H9 (cell line): ENCODE data around the gene NPS. TPM values are rescaled to one million over a fixed set of nuclear protein-coding genes. Genes with fewer than 3 reads are reported as not detected.

Source experiments
- DNase-seq: peaks from one replicate; pipeline ENCODE4 v3.0.0-alpha.2; 2017
- H2AFZ ChIP-seq: one replicate; pipeline ENCODE4 v1.6.1; 2013; ENCODE audit warnings: mild to moderate bottlenecking, low read length, control low read depth, moderate library complexity
- H2AK5ac ChIP-seq: 2 replicates; pipeline ENCODE4 v1.6.1; 2013; ENCODE audit warnings: low read length, control low read depth, mixed read lengths; ENCODE audit not compliant: insufficient read length
- H2BK120ac ChIP-seq: one replicate; pipeline ENCODE4 v1.6.1; 2013; ENCODE audit warnings: low read depth, mild to moderate bottlenecking, low read length, control low read depth, inconsistent platforms; ENCODE audit not compliant: poor library complexity, severe bottlenecking
- H2BK12ac ChIP-seq: 2 replicates; pipeline ENCODE4 v1.6.1; 2013; ENCODE audit warnings: low read length, control low read depth, mixed read lengths, low read depth; ENCODE audit not compliant: insufficient read length
- H2BK15ac ChIP-seq: 2 replicates; pipeline ENCODE4 v1.6.1; 2013; ENCODE audit warnings: low read depth, low read length, control low read depth
- H2BK20ac ChIP-seq: one replicate; pipeline ENCODE4 v1.6.1; 2013; ENCODE audit warnings: low read depth, mild to moderate bottlenecking, low read length, control low read depth, inconsistent platforms; ENCODE audit not compliant: poor library complexity, severe bottlenecking
- H2BK5ac ChIP-seq: 2 replicates; pipeline ENCODE4 v1.6.1; 2013; ENCODE audit warnings: low read length, control low read depth, mixed read lengths; ENCODE audit not compliant: insufficient read length
- H3K14ac ChIP-seq: 2 replicates; pipeline ENCODE4 v1.6.1; 2013; ENCODE audit warnings: low read length, control low read depth; ENCODE audit not compliant: insufficient read depth
- H3K18ac ChIP-seq: 2 replicates; pipeline ENCODE4 v1.6.1; 2013; ENCODE audit warnings: low read depth, mild to moderate bottlenecking, mixed read lengths, low read length, control low read depth; ENCODE audit not compliant: insufficient read length
- H3K23ac ChIP-seq: 2 replicates; pipeline ENCODE4 v1.6.1; 2013; ENCODE audit warnings: low read length, control low read depth, mixed read lengths, low read depth; ENCODE audit not compliant: insufficient read length
- H3K23me2 ChIP-seq: 2 replicates; pipeline ENCODE4 v1.6.1; 2013; ENCODE audit warnings: low read depth, mild to moderate bottlenecking, mixed read lengths, low read length, control low read depth; ENCODE audit not compliant: insufficient read length, poor library complexity, severe bottlenecking
- H3K27ac ChIP-seq: 2 replicates; pipeline ENCODE4 v1.5.1; 2013; ENCODE audit warnings: low read length, control low read depth, mixed read lengths, low read depth; ENCODE audit not compliant: insufficient read length
- H3K27me3 ChIP-seq: 2 replicates; pipeline ENCODE4 v1.6.1; 2013; ENCODE audit warnings: low read length, control low read depth, inconsistent platforms; ENCODE audit not compliant: insufficient read depth
- H3K4ac ChIP-seq: 2 replicates; pipeline ENCODE4 v1.6.1; 2013; ENCODE audit warnings: low read depth, mild to moderate bottlenecking, control low read depth, inconsistent platforms, low read length, moderate library complexity
- H3K4me1 ChIP-seq: 2 replicates; pipeline ENCODE4 v1.6.1; 2013; ENCODE audit warnings: low read length, control low read depth, inconsistent platforms; ENCODE audit not compliant: insufficient read depth
- H3K4me2 ChIP-seq: 2 replicates; pipeline ENCODE4 v1.6.1; 2013; ENCODE audit warnings: low read length, control low read depth, mixed read lengths; ENCODE audit not compliant: insufficient read length, insufficient read depth
- H3K56ac ChIP-seq: 2 replicates; pipeline ENCODE4 v1.6.1; 2013; ENCODE audit warnings: low read depth, mild to moderate bottlenecking, mixed read lengths, low read length, control low read depth; ENCODE audit not compliant: insufficient read length
- H3K79me1 ChIP-seq: 2 replicates; pipeline ENCODE4 v1.6.1; 2013; ENCODE audit warnings: low read depth, mild to moderate bottlenecking, moderate library complexity, low read length, control low read depth, inconsistent platforms; ENCODE audit not compliant: insufficient read depth, poor library complexity, severe bottlenecking
- H3K79me2 ChIP-seq: 2 replicates; pipeline ENCODE4 v1.6.1; 2013; ENCODE audit warnings: low read length, control low read depth, inconsistent platforms; ENCODE audit not compliant: insufficient read depth
- H3K9ac ChIP-seq: 2 replicates; pipeline ENCODE4 v1.6.1; 2013; ENCODE audit warnings: low read length, control low read depth, mixed read lengths; ENCODE audit not compliant: insufficient read length; ENCODE audit errors: extremely low read depth
- H3K9me3 ChIP-seq: one replicate; pipeline ENCODE4 v1.6.1; 2013; ENCODE audit warnings: low read depth, low read length, inconsistent platforms; ENCODE audit not compliant: control insufficient read depth
- H3T11ph ChIP-seq: one replicate; pipeline ENCODE4 v1.6.1; 2013; ENCODE audit warnings: mild to moderate bottlenecking, low read length, control low read depth, inconsistent platforms
- H4K20me1 ChIP-seq: one replicate; pipeline ENCODE4 v1.6.1; 2013; ENCODE audit not compliant: control insufficient read depth, insufficient read length, insufficient read depth
- H4K5ac ChIP-seq: 2 replicates; pipeline ENCODE4 v1.6.1; 2013; ENCODE audit warnings: low read depth, mild to moderate bottlenecking, mixed read lengths, low read length, control low read depth; ENCODE audit not compliant: insufficient read length
- H4K8ac ChIP-seq: replicated peaks from 2 replicates; pipeline ENCODE4 v1.6.1; 2013; ENCODE audit warnings: low read length, control low read depth, mixed read lengths, low read depth; ENCODE audit not compliant: insufficient read length
- H4K91ac ChIP-seq: 2 replicates; pipeline ENCODE4 v1.6.1; 2013; ENCODE audit warnings: low read depth, mild to moderate bottlenecking, moderate library complexity, mixed read lengths, low read length, control low read depth; ENCODE audit not compliant: insufficient read length
- H3K27ac Mint-ChIP-seq, 3 experiments: 2 replicates in 2 of 3; 3 replicates in 1 of 3; pipeline ENCODE4 v1.8.0; 2020 to 2021; ENCODE audit warnings: mixed read lengths in 3 of 3, mild to moderate bottlenecking in 1 of 3, moderate library complexity in 1 of 3
- H3K27me3 Mint-ChIP-seq: 2 replicates; pipeline ENCODE4 v1.8.0; 2021; ENCODE audit warnings: low read depth, mild to moderate bottlenecking, moderate library complexity, mixed read lengths
- H3K36me3 Mint-ChIP-seq, 3 experiments: 2 replicates in 2 of 3; 3 replicates in 1 of 3; pipeline ENCODE4 v1.8.0; 2020 to 2021; ENCODE audit warnings: low read depth in 3 of 3, mixed read lengths in 3 of 3; ENCODE audit not compliant: insufficient read depth in 1 of 3
- H3K4me1 Mint-ChIP-seq, 2 experiments: 2 replicates each; pipeline ENCODE4 v1.8.0; 2020; ENCODE audit warnings: mixed read lengths in 2 of 2
- H3K4me3 Mint-ChIP-seq, 2 experiments: 2 replicates in 1 of 2; 3 replicates in 1 of 2; pipeline ENCODE4 v1.8.0; 2020 to 2021; ENCODE audit warnings: mild to moderate bottlenecking in 2 of 2, mixed read lengths in 2 of 2, moderate library complexity in 1 of 2
- H3K9me3 Mint-ChIP-seq, 2 experiments: 2 replicates in 1 of 2; 3 replicates in 1 of 2; pipeline ENCODE4 v1.8.0; 2020; ENCODE audit warnings: mild to moderate bottlenecking in 2 of 2, mixed read lengths in 2 of 2, moderate library complexity in 1 of 2
- WGBS: extraction: QIAGEN DNeasy Blood & Tissue Kit; methylation state at CpG from one replicate; pipeline ENCODE4 v1.1.7; 2013; ENCODE audit warnings: missing lambda C conversion rate, low lambda C conversion rate, mixed read lengths; ENCODE audit not compliant: insufficient read length; ENCODE audit errors: extremely low coverage; 5-methylcytosine and 5-hydroxymethylcytosine counted together
- total RNA-seq: library from RNA; stranded (reverse); gene quantifications from 2 replicates; pipeline ENCODE4 v1.2.1, GENCODE V29; 2021
- TF ChIP-seq, protein P1 (sequence below): fragments of 200-600 bp; sonication (generic); conservative IDR thresholded peaks from 3 replicates; pipeline ENCODE4 v1.8.0; 2021; ENCODE audit warnings: antibody characterized with exemption, mild to moderate bottlenecking

NPS gene
- total RNA-seq, 1 experiment from 2014 or later, result not detected

DNA sequence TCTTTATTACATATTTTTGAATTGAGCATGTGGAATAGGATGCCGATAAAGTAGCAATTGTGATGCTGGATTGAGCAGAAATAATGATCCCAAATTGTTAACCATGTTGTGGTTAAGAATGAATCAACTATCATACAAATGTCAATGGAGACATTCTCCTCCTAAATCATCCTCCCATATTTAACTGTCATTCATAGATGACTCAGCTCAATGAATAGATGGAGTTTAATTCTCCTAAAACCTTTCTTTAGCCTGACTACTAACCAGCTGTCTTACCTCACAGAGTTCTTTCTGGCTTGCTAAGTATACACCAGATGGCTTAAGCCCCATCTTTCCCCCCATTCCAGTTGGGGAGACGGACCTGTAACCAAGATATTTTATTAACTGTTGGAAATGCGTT is 23.4 kb upstream of the NPS start:
- Histone ChIP-seq H2BK15ac (no peak overlapping the region), H3K79me2 (no peaks in the 10 kb centered on the region), H2AK5ac (no peak overlapping the region), H4K20me1 (no peaks in the 10 kb centered on the region), H3K56ac (no peak overlapping the region), H2BK12ac (no peak overlapping the region), H2BK120ac (no peak overlapping the region), H4K8ac (no peak overlapping the region), H3K18ac (no peak overlapping the region), H4K91ac (no peak overlapping the region), H3K4me2 (no peak overlapping the region), H2BK20ac (no peak overlapping the region), H3K4me1 (no peaks in the 10 kb centered on the region; the same call in 1 of the 2 replicates), H3K79me1 (no peaks in the 10 kb centered on the region), H3K4ac (no peak overlapping the region), H3K27me3 (no peaks in the 10 kb centered on the region), H2BK5ac (no peak overlapping the region), H3K27ac (no peak overlapping the region), H3T11ph (no peak overlapping the region), H3K14ac (no peak overlapping the region), H3K9ac (no peak overlapping the region), H2AFZ (no peak overlapping the region), H4K5ac (no peak overlapping the region), H3K23ac (no peak overlapping the region), H3K9me3 (no peaks in the 10 kb centered on the region), H3K23me2 (no peaks in the 10 kb centered on the region)
- Mint-ChIP-seq H3K4me3 (no peak overlapping the region), H3K4me1 (peaks cover 6 to 11% of the 10 kb centered on the region in 2 experiments; a peak in 3 of 4 replicates), H3K36me3 (no peaks in the 10 kb centered on the region; a peak in 1 of 7 replicates), H3K9me3 (no peaks in the 10 kb centered on the region), H3K27me3 (no peaks in the 10 kb centered on the region; the same call in 1 of the 2 replicates), H3K27ac (no peak overlapping the region)
- DNase-seq, result no peak
- TF ChIP-seq, protein P1, sequence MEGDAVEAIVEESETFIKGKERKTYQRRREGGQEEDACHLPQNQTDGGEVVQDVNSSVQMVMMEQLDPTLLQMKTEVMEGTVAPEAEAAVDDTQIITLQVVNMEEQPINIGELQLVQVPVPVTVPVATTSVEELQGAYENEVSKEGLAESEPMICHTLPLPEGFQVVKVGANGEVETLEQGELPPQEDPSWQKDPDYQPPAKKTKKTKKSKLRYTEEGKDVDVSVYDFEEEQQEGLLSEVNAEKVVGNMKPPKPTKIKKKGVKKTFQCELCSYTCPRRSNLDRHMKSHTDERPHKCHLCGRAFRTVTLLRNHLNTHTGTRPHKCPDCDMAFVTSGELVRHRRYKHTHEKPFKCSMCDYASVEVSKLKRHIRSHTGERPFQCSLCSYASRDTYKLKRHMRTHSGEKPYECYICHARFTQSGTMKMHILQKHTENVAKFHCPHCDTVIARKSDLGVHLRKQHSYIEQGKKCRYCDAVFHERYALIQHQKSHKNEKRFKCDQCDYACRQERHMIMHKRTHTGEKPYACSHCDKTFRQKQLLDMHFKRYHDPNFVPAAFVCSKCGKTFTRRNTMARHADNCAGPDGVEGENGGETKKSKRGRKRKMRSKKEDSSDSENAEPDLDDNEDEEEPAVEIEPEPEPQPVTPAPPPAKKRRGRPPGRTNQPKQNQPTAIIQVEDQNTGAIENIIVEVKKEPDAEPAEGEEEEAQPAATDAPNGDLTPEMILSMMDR, result no peak
- WGBS, result no CpG with 5 or more reads among the region's 3 CpGs
